Endothelial cell of umbilical vein (primary cell): ENCODE measurements around the gene OR7A5. TPM values are rescaled to one million over a fixed set of nuclear protein-coding genes. Genes with fewer than 3 reads are reported as not detected.

Source experiments
- BruUV-seq: library from RNA; stranded (reverse); fragments of 400-500 nt; replicated peaks from 2 replicates; lab custom pipeline; 2021; lab: Mats Ljungman, UMichigan
- CTCF ChIA-PET: fragments of 300-600, 350-600 bp; sonication (Branson Sonifier 250); formaldehyde crosslinking; loops from one replicate; lab custom pipeline; 2021; ENCODE audit warnings: antibody characterized with exemption, inconsistent platforms; lab: Charles Lee
- POLR2A ChIA-PET: fragments of 300-600, 350-600 bp; sonication (Branson Sonifier 250); formaldehyde crosslinking; loops from one replicate; lab custom pipeline; 2021; ENCODE audit warnings: antibody characterized with exemption, inconsistent platforms; lab: Charles Lee
- DNase-seq: peaks from one replicate; pipeline ENCODE4 v3.0.0-alpha.2; 2011; ENCODE audit warnings: low read depth, low spot score
- FAIRE-seq: peaks from 2 replicates; lab custom pipeline; 2011; peaks lifted over from hg19 to GRCh38; lab: Jason Lieb, UNC
- H2AFZ ChIP-seq: 2 replicates; pipeline ENCODE4 v1.6.0; 2012; ENCODE audit warnings: low read depth, low read length, control low read depth, inconsistent platforms
- H3K27ac ChIP-seq: 2 replicates; pipeline ENCODE4 v1.5.1; 2011; ENCODE audit warnings: low read depth, mild to moderate bottlenecking, control low read depth, low read length, moderate library complexity; ENCODE audit not compliant: insufficient read depth
- H3K27me3 ChIP-seq, 2 experiments: 2 replicates each; pipeline versions ENCODE4 v1.6.0 to v1.6.1; 2011; ENCODE audit warnings: low read length in 2 of 2, mixed read lengths in 1 of 2; ENCODE audit not compliant: control insufficient read depth in 2 of 2, insufficient read depth in 2 of 2
- H3K36me3 ChIP-seq, 2 experiments: 2 replicates in 1 of 2; 3 replicates in 1 of 2; pipeline ENCODE4 v1.5.1; 2011; ENCODE audit warnings: low read length in 2 of 2, mild to moderate bottlenecking in 1 of 2, moderate library complexity in 1 of 2; ENCODE audit not compliant: control insufficient read depth in 2 of 2, insufficient read depth in 2 of 2; ENCODE audit errors: extremely low read depth in 1 of 2
- H3K4me1 ChIP-seq: 3 replicates; pipeline ENCODE4 v1.5.1; 2011; ENCODE audit warnings: mild to moderate bottlenecking, low read length; ENCODE audit not compliant: control insufficient read depth, insufficient read depth; ENCODE audit errors: extremely low read depth
- H3K4me2 ChIP-seq: 2 replicates; pipeline ENCODE4 v1.6.1; 2011; ENCODE audit warnings: low read length, control low read depth, mixed read lengths; ENCODE audit not compliant: insufficient read depth
- H3K4me3 ChIP-seq, 3 experiments: fragments of 200-600 bp in 1 of 3; sonication (generic), shearing (Covaris generic) in 1 of 3; replicated peaks in 1 of 3; 2 replicates each; pipeline ENCODE4 v1.5.1; 2011 to 2016; ENCODE audit warnings: control low read depth in 3 of 3, low read length in 3 of 3, mild to moderate bottlenecking in 2 of 3, inconsistent platforms in 1 of 3, low read depth in 1 of 3, moderate library complexity in 1 of 3; ENCODE audit not compliant: insufficient read depth in 1 of 3
- H3K79me2 ChIP-seq: 2 replicates; pipeline ENCODE4 v1.6.0; 2012; ENCODE audit warnings: low read length, inconsistent platforms; ENCODE audit not compliant: control insufficient read depth, insufficient read depth
- H3K9ac ChIP-seq: replicated peaks from 2 replicates; pipeline ENCODE3; 2011; ENCODE audit warnings: low read length, control low read depth; ENCODE audit not compliant: insufficient read depth; ENCODE audit errors: extremely low read depth
- H3K9me1 ChIP-seq: replicated peaks from 3 replicates; pipeline ENCODE4 v1.6.0; 2011; ENCODE audit warnings: mild to moderate bottlenecking, low read length; ENCODE audit not compliant: control insufficient read depth, insufficient read depth; ENCODE audit errors: extremely low read depth
- H3K9me3 ChIP-seq: replicated peaks from 2 replicates; pipeline ENCODE4 v1.5.1; 2012; ENCODE audit warnings: low read length, inconsistent platforms; ENCODE audit not compliant: control insufficient read depth, insufficient read depth
- H4K20me1 ChIP-seq: replicated peaks from 2 replicates; pipeline ENCODE3; 2011; ENCODE audit warnings: mild to moderate bottlenecking, low read length; ENCODE audit not compliant: control insufficient read depth, insufficient read depth; ENCODE audit errors: extremely low read depth
- CTCF ChIP-seq, 2 donors: IDR thresholded peaks; 1 replicate in 1 of 2; 2 replicates in 1 of 2; pipeline ENCODE4 v1.5.1; 2011; ENCODE audit warnings: low read length in 2 of 2, mild to moderate bottlenecking in 2 of 2, moderate library complexity in 2 of 2, control low read depth in 1 of 2, inconsistent platforms in 1 of 2, low read depth in 1 of 2; ENCODE audit not compliant: insufficient read depth in 1 of 2; ENCODE audit errors: extremely low read depth in 1 of 2
- EZH2 ChIP-seq: IDR thresholded peaks from 2 replicates; pipeline ENCODE4 v1.6.1; 2012; ENCODE audit warnings: borderline replicate concordance, low read depth, mild to moderate bottlenecking, moderate library complexity, low read length, inconsistent platforms; ENCODE audit not compliant: severe bottlenecking
- FOS ChIP-seq: IDR thresholded peaks from 2 replicates; pipeline ENCODE4 v1.6.1; 2011; ENCODE audit warnings: mild to moderate bottlenecking, low read length, moderate library complexity, borderline replicate concordance; ENCODE audit not compliant: insufficient read depth
- GATA2 ChIP-seq: IDR thresholded peaks from 2 replicates; pipeline ENCODE4 v1.7.0; 2011; ENCODE audit warnings: low read depth, mild to moderate bottlenecking, moderate library complexity, mixed read lengths, low read length; ENCODE audit not compliant: insufficient read length, insufficient read depth
- JUN ChIP-seq: IDR thresholded peaks from 2 replicates; pipeline ENCODE4 v1.6.1; 2011; ENCODE audit warnings: borderline replicate concordance, low read depth; ENCODE audit not compliant: insufficient read length, insufficient read depth
- MYC ChIP-seq: IDR thresholded peaks from one replicate; pipeline ENCODE4 v1.6.1; 2011; ENCODE audit warnings: mild to moderate bottlenecking, low read depth, low read length
- POLR2A ChIP-seq: IDR thresholded peaks from 2 replicates; pipeline ENCODE4 v1.6.1; 2012; ENCODE audit warnings: low read depth, mild to moderate bottlenecking, control low read depth, low read length
- POLR2AphosphoS5 ChIP-seq: IDR thresholded peaks from 2 replicates; pipeline ENCODE4 v1.6.1; 2012; ENCODE audit warnings: low read depth, mild to moderate bottlenecking, control low read depth, low read length, moderate library complexity; ENCODE audit not compliant: insufficient read depth
- dilution Hi-C: fragments of 300-500 bp; cut with MboI; formaldehyde crosslinking; loops from one replicate; pipeline ENCODE4 v1.15.0; 2019; ENCODE audit warnings: low sequenced_read_pairs; ENCODE audit not compliant: extremely low pct_ligation_motif_present
- intact Hi-C: fragments of 100-400 bp; cut with micrococcal nuclease; formaldehyde crosslinking; loops from one replicate; pipeline ENCODE4 v1.10.0; 2022
- polyA plus RNA-seq, 4 experiments: library from polyadenylated mRNA; depleted of rRNA in 3 of 4; stranded (reverse) in 3 of 4; unstranded in 1 of 4; fragments of >200 nt; gene quantifications; 2 replicates each; pipeline versions ENCODE4 v1.2.1 to v1.2.3, GENCODE V29; 2011 to 2012; ENCODE audit warnings: missing spikeins in 1 of 4
- total RNA-seq: library from RNA; stranded (reverse); gene quantifications from 2 replicates; pipeline ENCODE4 v1.2.3, GENCODE V29; 2021
- TF ChIP-seq, protein P1 (sequence below): IDR thresholded peaks from 2 replicates; pipeline ENCODE4 v1.6.1; 2011; ENCODE audit not compliant: insufficient read depth, insufficient read length

OR7A5 gene
- total and polyA plus RNA-seq, 2 donors (not counting 3 experiments of a cell fraction or from before 2014, with no cell fraction given): not detected

- Histone ChIP-seq H3K4me2 (no peak overlapping the region), H3K79me2 (no peaks in the 10 kb centered on the region), H3K9me3 (no peaks in the 10 kb centered on the region), H3K9ac (no peak overlapping the region), H3K9me1 (no peaks in the 10 kb centered on the region), H3K27ac (no peak overlapping the region), H3K4me3 (no peak overlapping the region), H3K36me3 (no peaks in the 10 kb centered on the region), H2AFZ (no peak overlapping the region), H3K27me3 (no peaks in the 10 kb centered on the region), H3K4me1 (no peaks in the 10 kb centered on the region), H4K20me1 (no peaks in the 10 kb centered on the region)
- intact Hi-C loops: no loop called here
- BruUV-seq: no TSS peak
- dilution Hi-C loops: no loop called here
- ChIA-PET CTCF (interaction anchor here (0.7 to 1.0 kb wide), 2 partner anchors 8 to 12 kb away, joined by 3 read pairs; no protein-coding TSS in a partner anchor), POLR2A (no interaction called here)
- FAIRE-seq: no peak
- no peak for TF ChIP-seq FOS
- TF ChIP-seq POLR2AphosphoS5: no peak
- TF ChIP-seq EZH2: no peak
- TF ChIP-seq CTCF (IDR thresholded peaks at IDR 0.05; ENCODE audit: extremely low read depth in 1 of 2, insufficient read depth in 1 of 2, low read depth in 1 of 2, low read length in 2 of 2): no peak
- TF ChIP-seq GATA2: no peak
- no peak for TF ChIP-seq POLR2A
- no peak for TF ChIP-seq MYC
- TF ChIP-seq, protein P1, sequence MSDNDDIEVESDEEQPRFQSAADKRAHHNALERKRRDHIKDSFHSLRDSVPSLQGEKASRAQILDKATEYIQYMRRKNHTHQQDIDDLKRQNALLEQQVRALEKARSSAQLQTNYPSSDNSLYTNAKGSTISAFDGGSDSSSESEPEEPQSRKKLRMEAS: no peak
- TF ChIP-seq JUN: no peak
- no peak for DNase-seq
Measured at GRCh38 chr19:14798760-14799159, 36.2 kb downstream of the OR7A5 start.
